GM12864 (cell line): ENCODE results near the gene SPIRE1.
"Not testable (repeated sequence)": the region's sequence is repeated elsewhere in the genome, so short reads cannot be mapped to it uniquely, and the experiment has no call there.

Source experiments
- DNase-seq: peaks from one replicate; pipeline ENCODE4 v3.0.0-alpha.2; 2011; ENCODE audit warnings: low read depth
- H3K4me3 ChIP-seq: 2 replicates; pipeline ENCODE4 v1.5.1; 2011; ENCODE audit warnings: mild to moderate bottlenecking, low read depth, low read length, control low read depth
- CTCF ChIP-seq: IDR thresholded peaks from 2 replicates; pipeline ENCODE4 v1.5.1; 2011; ENCODE audit warnings: low read depth, mild to moderate bottlenecking, moderate library complexity, low read length, control low read depth, inconsistent platforms; ENCODE audit errors: missing control alignments

The SPIRE1 gene

GRCh38 chr18:12638644-12639124, 19.2 kb downstream of the SPIRE1 start:
- TF ChIP-seq CTCF = no peak
- DNase-seq = no peak
- H3K4me3 ChIP-seq = no peak overlapping the region

DNA sequence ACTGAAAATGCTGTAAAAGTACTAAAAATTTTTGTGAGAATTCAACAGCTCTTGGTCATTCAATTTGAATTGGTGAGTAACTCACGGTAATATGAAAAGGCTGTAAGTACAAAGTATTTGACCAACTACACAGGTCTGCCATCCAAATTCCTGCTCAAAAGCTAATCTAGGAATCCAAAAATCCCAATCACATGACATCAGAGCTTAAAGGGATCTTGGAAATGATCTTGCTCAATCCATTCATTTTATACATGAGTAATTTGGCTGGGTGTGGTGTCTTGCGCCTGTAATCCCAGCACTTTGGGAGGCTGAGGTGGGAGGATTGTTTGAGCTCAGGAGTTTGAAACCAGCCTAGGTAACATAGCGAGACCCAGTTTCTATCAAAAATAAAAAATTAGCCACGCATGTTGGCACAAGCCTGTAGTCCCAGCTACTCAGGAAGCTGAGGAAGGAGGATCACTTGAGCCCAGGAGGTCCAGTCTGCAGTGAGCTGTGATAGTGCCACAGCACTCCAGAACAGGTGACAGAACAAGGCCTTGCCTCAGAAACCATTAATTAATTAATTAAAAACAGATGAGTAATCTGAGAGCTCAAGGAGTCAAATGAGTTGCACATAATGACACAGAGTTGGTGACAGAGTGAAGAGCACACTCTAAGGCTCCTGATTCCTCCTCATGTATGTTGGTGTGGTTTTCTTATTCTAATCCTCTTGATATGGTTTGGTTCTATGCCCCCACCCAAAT, 19.8 kb downstream of the SPIRE1 start:
- no peak for TF ChIP-seq CTCF
- no peak for DNase-seq
- H3K4me3 ChIP-seq = no peak overlapping the region

GRCh38 chr18:12637393-12637792, 20.5 kb downstream of the SPIRE1 start:
- TF ChIP-seq CTCF = no peak
- H3K4me3 ChIP-seq = no peak overlapping the region
- no peak for DNase-seq

GRCh38 chr18:12631831-12632477, 26.0 kb downstream of the SPIRE1 start:
- no peak for TF ChIP-seq CTCF
- no peak overlapping the region for H3K4me3 ChIP-seq
- DNase-seq = no peak

DNA sequence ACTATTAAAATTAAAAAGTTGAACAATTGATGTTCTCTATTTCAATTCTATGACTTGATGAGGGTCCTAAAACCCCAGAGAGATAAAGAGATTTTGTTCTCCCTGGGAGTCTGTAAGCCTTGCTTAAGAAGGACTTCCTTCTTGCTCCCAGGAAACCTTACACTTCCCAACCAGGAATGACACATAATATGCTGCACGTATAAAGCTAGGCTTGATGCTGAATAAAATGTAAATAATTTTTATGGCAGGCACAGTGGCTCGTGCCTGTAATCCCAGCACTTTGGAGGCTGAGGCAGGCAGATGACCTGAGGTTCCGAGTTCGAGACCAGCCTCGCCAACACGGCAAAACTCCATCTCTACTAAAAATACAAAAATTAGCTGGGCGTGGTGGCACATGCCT, 27.8 kb downstream of the SPIRE1 start:
- H3K4me3 ChIP-seq = no peak overlapping the region
- DNase-seq = no peak
- no peak for TF ChIP-seq CTCF

- H3K4me3 ChIP-seq = no peak overlapping the region
- no peak for DNase-seq
- no peak for TF ChIP-seq CTCF
Observed at GRCh38 chr18:12628706-12629702, 28.9 kb downstream of the SPIRE1 start.

DNA sequence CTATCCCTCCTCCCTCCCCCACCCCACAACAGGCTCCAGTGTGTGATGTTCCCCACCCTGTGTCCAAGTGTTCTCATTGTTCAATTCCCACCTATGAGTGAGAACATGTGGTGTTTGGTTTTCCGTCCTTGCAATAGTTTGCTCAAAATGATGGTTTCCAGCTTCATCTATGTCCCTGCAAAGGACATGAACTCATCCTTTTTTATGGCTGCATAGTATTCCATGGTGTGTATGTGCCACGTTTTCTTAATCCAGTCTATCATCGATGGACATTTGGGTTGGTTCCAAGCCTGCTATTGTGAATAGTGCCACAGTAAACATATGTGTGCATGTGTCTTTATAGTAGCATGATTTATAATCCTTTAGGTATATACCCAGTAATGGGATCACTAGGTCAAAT, 30.7 kb downstream of the SPIRE1 start:
- not testable (repeated sequence) for DNase-seq, H3K4me3 ChIP-seq
